ENCODE data around the gene IGSF23.

IGSF23 gene

GRCh38 chr19:44641501-44642265 lies 28.3 kb downstream of the IGSF23 start:
- DNase-seq (ENCODE audit: low read depth), result no peak

GRCh38 chr19:44642377-44642776 lies 29.0 kb downstream of the IGSF23 start:
- DNase-seq (ENCODE audit: low read depth), result no peak

GRCh38 chr19:44643605-44644401 lies 30.4 kb downstream of the IGSF23 start, which contains the start of gene PVR:
Gene PVR, plus strand, starts transcription at chr19:44643910. Its CDS starts 187 bp downstream, at chr19:44644097.
- DNase-seq (ENCODE audit: low read depth), result no peak

GRCh38 chr19:44644402-44645016 lies 31.1 kb downstream of the IGSF23 start:
- DNase-seq (ENCODE audit: low read depth), result no peak

- no peak for DNase-seq (ENCODE audit: low read depth)
These were observed 32.2 kb downstream of the IGSF23 start for GRCh38 chr19:44645407-44646048.

GRCh38 chr19:44646049-44646416 lies 32.7 kb downstream of the IGSF23 start:
- no peak for DNase-seq (ENCODE audit: low read depth)

DNA sequence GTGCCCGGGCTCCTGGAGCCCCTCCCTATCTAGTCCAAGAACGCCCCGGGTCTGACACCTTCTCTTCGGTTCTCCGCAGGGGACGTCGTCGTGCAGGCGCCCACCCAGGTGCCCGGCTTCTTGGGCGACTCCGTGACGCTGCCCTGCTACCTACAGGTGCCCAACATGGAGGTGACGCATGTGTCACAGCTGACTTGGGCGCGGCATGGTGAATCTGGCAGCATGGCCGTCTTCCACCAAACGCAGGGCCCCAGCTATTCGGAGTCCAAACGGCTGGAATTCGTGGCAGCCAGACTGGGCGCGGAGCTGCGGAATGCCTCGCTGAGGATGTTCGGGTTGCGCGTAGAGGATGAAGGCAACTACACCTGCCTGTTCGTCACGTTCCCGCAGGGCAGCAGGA lies 33.8 kb downstream of the IGSF23 start:
- DNase-seq (ENCODE audit: low read depth), result no peak

DNA sequence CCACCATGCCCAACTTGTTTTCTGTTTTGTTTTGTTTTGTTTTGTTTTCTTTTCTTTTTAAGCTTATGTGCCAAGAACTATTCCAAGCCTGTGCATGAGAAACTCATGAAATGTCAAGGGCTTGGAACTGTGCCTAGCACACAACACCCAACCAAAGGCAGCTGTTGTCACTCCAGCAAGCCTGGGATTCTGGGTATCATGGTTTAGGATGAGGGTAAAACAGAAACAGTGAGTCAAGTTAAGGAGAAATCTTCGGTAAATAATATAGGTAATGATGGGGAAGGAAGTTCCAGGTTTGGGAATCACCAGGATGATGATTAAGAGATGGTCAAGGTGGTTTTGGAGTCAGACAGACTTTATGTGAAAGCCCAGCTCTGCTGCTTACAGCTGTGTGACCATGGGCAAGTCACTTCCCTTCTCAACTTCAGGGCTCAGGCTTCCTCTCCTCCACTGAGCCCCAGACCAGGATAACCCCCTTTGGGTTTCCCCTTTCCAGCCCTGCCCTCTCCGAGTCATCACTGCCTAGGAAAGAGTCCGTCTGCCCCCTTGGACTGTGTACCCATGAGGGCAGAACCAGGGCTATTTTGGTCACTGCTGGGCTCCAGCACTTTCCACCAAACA lies 35.4 kb downstream of the IGSF23 start:
- DNase-seq (ENCODE audit: low read depth), result no peak

DNA sequence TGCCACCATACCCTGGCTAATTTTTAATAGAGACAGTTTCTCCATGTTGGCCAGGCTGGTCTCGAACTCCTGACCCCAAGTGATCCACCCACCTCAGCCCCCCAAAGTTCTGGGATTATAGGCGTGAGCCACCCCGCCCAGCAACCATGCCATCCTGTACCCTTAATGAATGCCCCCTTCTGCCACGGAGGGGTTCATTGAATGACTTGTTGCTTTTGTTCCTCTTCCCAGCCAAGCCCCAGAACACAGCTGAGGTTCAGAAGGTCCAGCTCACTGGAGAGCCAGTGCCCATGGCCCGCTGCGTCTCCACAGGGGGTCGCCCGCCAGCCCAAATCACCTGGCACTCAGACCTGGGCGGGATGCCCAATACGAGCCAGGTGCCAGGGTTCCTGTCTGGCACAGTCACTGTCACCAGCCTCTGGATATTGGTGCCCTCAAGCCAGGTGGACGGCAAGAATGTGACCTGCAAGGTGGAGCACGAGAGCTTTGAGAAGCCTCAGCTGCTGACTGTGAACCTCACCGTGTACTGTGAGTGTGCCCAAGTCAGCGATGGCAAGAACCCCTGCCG lies 36.3 kb downstream of the IGSF23 start:
- no peak for DNase-seq (ENCODE audit: low read depth)

GRCh38 chr19:44653343-44653742 lies 40.0 kb downstream of the IGSF23 start:
- DNase-seq (ENCODE audit: low read depth), result no peak

DNA sequence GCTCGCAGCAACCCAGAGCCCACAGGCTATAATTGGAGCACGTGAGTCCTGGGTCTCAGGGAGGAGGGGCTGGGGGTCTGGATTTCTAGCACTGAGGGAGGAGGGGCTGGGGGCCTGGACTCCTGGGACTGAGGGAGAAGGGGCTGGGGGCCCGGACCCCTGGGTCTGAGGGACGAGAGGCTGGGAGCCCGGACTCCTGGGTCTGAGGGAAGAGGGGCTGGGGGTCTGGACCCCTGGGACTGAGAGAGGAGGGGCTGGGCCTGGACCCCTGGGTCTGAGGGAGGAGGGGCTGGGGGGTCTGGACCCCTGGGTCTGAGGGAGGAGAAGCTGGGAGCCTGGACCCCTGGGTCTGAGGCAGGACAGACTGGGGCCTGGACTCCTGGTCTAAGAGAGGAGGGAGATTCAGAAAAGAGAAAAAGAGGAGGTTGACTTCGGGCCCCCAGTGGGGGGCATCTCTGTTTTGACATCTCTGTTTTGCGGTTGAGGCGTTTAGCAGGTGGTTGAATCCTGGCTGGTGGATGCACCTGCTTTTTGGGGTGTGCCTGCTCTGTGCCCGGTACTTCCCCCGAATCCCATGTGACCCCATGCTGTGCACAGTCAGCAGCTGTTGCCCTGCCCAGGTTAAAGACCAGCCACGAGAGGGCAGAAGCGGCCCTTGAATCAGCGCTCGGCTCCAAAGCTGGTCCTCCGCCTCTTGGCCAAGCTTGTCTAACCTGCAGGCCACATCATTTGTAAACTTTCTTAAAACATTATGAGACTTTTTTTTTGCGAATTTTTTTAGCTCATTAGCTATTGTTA lies 40.8 kb downstream of the IGSF23 start:
- peak; percentile 25 for DNase-seq (ENCODE audit: low read depth)

- peak; percentile 51 for DNase-seq (ENCODE audit: low read depth)
These were observed 44.0 kb downstream of the IGSF23 start for GRCh38 chr19:44657211-44657921.

DNA sequence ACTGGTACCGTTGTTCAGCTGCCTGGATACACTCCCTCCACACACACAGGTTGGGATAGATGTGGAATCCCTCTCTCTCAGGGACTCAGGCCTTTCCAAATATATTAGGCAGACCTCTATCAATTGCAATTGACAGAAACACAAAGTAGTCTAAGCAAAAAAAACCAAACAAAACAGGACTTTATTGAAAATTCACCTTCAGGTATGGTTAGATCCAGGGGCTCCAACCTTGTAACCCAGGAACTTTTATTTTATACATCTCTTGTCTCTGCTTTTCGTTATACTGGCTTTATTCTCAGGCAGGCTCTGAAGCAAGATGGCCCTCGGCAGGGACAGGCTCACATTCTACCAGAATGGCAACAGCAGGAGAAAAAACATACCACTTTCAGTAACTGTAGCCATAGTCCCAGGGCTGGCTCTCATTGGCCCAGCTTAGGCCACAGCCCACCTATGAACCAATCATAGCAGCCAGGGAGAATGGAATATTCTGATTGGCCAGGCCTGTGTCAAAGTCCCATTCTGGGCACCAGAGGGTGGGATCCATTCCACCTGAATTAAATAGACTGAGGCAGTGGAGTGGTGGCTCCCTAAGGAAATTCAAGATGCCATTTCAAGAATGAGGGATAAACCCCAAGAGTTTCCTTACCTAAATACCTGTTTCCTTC lies 44.8 kb downstream of the IGSF23 start:
- no peak for DNase-seq (ENCODE audit: low read depth)

GRCh38 chr19:44660081-44660480 lies 46.7 kb downstream of the IGSF23 start:
- no peak for DNase-seq (ENCODE audit: low read depth)

GRCh38 chr19:44661205-44661604 lies 47.8 kb downstream of the IGSF23 start:
- DNase-seq (ENCODE audit: low read depth), result no peak

GRCh38 chr19:44661904-44662303 lies 48.5 kb downstream of the IGSF23 start:
- no peak for DNase-seq (ENCODE audit: low read depth)

DNA sequence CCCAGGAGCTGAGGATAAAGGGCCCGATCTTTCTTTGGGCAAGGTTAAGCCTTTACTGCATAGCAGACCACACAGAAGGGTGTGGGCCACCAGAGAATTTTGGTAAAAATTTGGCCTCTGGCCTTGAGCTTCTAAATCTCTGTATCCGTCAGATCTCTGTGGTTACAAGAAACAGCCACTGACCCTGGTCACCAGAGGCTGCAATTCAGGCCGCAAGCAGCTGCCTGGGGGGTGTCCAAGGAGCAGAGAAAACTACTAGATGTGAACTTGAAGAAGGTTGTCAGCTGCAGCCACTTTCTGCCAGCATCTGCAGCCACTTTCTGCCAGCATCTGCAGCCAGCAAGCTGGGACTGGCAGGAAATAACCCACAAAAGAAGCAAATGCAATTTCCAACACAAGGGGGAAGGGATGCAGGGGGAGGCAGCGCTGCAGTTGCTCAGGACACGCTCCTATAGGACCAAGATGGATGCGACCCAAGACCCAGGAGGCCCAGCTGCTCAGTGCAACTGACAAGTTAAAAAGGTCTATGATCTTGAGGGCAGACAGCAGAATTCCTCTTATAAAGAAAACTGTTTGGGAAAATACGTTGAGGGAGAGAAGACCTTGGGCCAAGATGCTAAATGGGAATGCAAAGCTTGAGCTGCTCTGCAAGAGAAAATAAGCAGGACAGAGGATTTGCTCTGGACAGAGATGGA lies 49.5 kb downstream of the IGSF23 start:
- no peak for DNase-seq (ENCODE audit: low read depth)

DNA sequence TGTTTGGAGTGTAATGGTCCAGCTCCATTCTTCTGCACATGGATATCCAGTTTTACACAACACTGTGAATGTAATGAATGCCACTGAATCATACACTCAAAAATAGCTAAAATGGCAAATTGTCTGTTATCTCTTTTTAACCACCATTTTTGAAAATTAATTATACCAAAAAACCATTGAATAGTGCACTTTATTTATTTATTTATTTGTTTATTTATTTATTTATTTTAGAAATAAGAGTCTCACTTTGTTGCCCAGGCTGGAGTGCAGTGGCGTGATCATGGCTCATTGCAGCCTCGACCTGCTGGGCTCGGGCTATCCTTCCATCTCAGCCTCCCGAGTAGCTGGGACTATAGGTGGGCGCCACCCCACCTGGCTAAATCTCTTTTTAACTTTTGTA lies 50.6 kb downstream of the IGSF23 start:
- no peak for DNase-seq (ENCODE audit: low read depth)

DNA sequence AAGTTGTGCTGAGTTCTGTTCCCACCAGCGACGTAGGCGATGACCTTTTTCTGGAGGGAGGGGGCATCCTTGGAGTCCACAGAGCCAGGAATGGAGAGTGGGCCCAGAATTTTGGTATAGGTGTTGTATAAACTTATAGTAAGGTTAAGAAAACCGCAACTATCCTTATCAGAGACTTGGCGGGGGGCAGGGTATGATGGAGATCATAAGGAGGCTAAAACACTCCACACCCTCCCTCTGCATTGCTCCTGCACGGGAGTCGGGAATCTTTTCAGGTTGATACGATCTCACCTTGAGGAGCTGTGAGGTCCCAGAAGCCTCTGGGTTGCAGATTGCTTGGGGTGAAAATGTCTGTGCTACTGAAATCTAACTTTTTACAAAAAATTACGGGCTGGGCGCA lies 51.6 kb downstream of the IGSF23 start:
- no peak for DNase-seq (ENCODE audit: low read depth)

Measured in activated gamma-delta T cell treated with anti-CD3 and anti-CD28 coated beads, Interleukin-2, amount 50 U/mL, for 16 hours (primary cell).